ENCODE results near the gene ALOXE3. TPM values are rescaled to one million over a fixed set of nuclear protein-coding genes. Genes with fewer than 3 reads are reported as not detected.

Gene ALOXE3
- polyA plus RNA-seq, 1 experiment: 0.04 TPM

DNA sequence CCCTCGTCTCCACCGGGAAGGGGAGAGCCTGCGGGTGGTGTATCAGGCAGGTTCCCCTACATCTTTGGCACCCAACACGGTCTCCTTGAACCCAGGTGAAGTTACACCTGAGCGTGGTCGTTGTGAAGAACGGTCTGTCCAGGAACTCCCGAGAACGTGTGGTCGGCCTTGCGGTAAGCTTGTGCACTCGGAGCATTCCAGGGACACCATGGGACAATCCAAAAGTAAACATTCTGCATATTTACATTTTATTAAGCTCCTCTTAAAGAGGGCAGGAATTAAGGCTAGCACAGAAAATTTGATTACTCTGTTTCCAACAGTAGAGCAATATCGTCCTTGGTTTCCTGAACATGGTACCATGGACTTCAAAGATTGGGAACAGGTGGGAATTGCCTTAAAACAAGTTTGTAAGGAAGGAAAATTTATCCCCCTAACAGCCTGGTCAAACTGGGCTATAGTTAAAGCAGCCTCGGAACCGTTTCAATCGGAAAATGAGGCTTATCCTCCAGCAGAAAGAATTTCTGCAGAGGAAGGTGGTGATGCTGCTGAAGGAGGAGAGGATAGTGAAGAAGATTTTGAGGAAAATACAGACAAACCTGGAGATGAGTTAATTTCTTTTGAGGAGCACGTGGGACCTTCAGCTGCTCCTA, 61.2 kb downstream of the ALOXE3 start:
- no peak for DNase-seq (ENCODE audit: low read depth, low spot score)
- ChIA-PET POLR2A (interaction anchor here (1.0 kb wide), 1 partner anchor 144 kb away, joined by 4 read pairs; no protein-coding TSS in a partner anchor), CTCF (interaction anchor here (0.6 to 7.0 kb wide), 36 partner anchors 9 to 314 kb away, joined by 3 to 124 read pairs (median 5); partner anchors contain the start of genes CNTROB and RNF227)
- Histone ChIP-seq H3K27me3 (ENCODE audit: control insufficient read depth, insufficient read depth, low read length) (peaks cover 37% of the 10 kb centered on the region), H3K4me3 (ENCODE audit: low read depth, low read length) (no peak overlapping the region), H3K9me3 (ENCODE audit: control insufficient read depth, insufficient read depth, low read length) (no peaks in the 10 kb centered on the region), H3K27ac (ENCODE audit: low read depth, low read length) (no peak overlapping the region)
- TF ChIP-seq, protein P1, sequence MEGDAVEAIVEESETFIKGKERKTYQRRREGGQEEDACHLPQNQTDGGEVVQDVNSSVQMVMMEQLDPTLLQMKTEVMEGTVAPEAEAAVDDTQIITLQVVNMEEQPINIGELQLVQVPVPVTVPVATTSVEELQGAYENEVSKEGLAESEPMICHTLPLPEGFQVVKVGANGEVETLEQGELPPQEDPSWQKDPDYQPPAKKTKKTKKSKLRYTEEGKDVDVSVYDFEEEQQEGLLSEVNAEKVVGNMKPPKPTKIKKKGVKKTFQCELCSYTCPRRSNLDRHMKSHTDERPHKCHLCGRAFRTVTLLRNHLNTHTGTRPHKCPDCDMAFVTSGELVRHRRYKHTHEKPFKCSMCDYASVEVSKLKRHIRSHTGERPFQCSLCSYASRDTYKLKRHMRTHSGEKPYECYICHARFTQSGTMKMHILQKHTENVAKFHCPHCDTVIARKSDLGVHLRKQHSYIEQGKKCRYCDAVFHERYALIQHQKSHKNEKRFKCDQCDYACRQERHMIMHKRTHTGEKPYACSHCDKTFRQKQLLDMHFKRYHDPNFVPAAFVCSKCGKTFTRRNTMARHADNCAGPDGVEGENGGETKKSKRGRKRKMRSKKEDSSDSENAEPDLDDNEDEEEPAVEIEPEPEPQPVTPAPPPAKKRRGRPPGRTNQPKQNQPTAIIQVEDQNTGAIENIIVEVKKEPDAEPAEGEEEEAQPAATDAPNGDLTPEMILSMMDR (IDR thresholded peaks at IDR 0.05; ENCODE audit: low read depth, low read length): no peak

DNA sequence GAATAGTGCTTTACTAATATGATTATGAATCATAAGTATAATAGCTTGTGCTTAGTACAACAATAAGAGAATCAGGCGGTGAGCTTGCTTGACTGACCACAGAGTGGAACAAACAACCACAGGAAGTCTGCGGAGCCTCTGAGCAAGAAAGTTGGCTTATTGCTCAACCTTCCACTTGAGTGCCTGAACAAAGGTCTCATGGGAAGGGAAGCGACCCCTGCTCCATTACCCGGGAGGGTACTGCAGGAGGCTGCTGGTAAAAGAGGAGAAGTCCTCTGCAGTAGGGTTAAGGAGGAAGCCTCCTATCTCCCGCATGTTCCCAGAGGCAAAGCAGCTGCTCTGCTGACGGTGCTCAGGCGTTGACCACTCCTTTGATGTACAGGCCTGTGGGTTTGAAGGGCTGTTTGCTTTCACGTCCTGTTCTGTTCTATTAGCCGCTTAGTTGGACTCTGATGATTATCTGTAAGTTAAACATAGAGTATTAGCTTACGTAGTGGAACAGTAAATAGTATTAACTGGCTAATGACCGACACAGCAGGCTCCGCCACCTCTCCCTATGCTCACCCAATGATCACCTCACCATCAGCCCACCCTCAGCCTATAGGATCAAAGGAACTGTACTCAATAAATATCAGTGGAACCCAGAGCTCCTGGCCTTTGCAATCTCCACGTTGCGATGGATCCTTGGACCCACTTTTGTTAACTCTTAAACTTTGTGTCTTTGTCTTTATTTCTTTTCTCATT, 61.9 kb downstream of the ALOXE3 start:
- peak; percentile 16 for DNase-seq (ENCODE audit: low read depth, low spot score)
- TF ChIP-seq, protein P1 (IDR thresholded peaks at IDR 0.05; ENCODE audit: low read depth, low read length): no peak
- Histone ChIP-seq H3K27me3 (ENCODE audit: control insufficient read depth, insufficient read depth, low read length) (peaks cover 35% of the 10 kb centered on the region), H3K9me3 (ENCODE audit: control insufficient read depth, insufficient read depth, low read length) (no peaks in the 10 kb centered on the region), H3K27ac (ENCODE audit: low read depth, low read length) (no peak overlapping the region), H3K4me3 (ENCODE audit: low read depth, low read length) (no peak overlapping the region)
- CTCF ChIA-PET: interaction anchor here (0.6 to 7.0 kb wide), 22 partner anchors 9 to 234 kb away, joined by 3 to 124 read pairs (median 5); partner anchors contain the start of genes CNTROB and RNF227
- POLR2A ChIA-PET: interaction anchor here (1.0 kb wide), 1 partner anchor 143 kb away, joined by 4 read pairs; no protein-coding TSS in a partner anchor

DNA sequence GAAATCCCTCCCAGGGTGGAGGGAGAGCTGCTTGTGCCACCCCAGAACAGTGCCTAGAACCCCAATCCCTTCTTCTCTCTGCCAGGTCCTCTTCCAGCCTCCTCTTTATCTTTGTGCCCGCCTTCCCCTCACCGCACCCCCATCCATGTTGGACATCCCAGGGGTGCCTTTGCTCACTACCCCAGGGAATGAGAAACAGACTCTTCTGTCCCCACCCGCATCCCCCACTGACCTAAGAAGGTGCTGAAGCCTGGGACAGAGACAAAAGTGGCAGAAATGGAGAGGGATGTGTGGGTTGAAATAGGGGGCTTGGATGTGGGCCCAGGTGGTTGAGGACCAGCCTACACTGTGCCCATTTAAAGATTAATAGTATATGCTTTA, 62.5 kb downstream of the ALOXE3 start:
- Histone ChIP-seq H3K27me3 (ENCODE audit: control insufficient read depth, insufficient read depth, low read length) (peaks cover 30% of the 10 kb centered on the region), H3K4me3 (ENCODE audit: low read depth, low read length) (no peak overlapping the region), H3K27ac (ENCODE audit: low read depth, low read length) (no peak overlapping the region), H3K9me3 (ENCODE audit: control insufficient read depth, insufficient read depth, low read length) (no peaks in the 10 kb centered on the region)
- TF ChIP-seq, protein P1 (IDR thresholded peaks at IDR 0.05; ENCODE audit: low read depth, low read length): no peak
- ChIA-PET POLR2A (no interaction called here), CTCF (interaction anchor here (0.9 to 4.3 kb wide), 8 partner anchors 14 to 234 kb away, joined by 3 to 22 read pairs (median 4); no protein-coding TSS in a partner anchor)
- no peak for DNase-seq (ENCODE audit: low read depth, low spot score)

DNA sequence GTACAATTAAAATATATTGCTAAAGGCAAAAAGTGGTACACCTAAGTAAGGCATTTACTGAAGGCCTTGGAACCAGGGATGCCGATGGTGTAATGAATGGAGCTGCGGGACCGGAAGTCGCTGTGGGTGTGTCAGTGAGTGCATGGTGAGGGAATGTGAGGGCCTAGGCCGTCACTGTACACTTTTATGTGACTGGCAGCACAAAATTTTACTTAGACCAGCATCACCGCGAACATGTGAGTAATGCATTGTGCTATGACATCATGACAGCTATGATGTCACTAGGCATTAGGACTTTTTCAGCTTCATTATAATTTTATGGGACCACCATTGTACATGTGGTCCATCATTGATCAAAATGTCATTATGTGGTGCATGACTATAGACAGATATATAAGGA, 64.7 kb downstream of the ALOXE3 start:
- H3K4me3 ChIP-seq (ENCODE audit: low read depth, low read length): no peak overlapping the region
- no peak for DNase-seq (ENCODE audit: low read depth, low spot score)
- peaks cover 10% of the 10 kb centered on the region for H3K27me3 ChIP-seq (ENCODE audit: control insufficient read depth, insufficient read depth, low read length)
- TF ChIP-seq, protein P1 (IDR thresholded peaks at IDR 0.05; ENCODE audit: low read depth, low read length): no peak
- POLR2A ChIA-PET: interaction anchor here (0.6 kb wide), 1 partner anchor 68 kb away, joined by 5 read pairs; no protein-coding TSS in a partner anchor
- CTCF ChIA-PET: no interaction called here
- no peaks in the 10 kb centered on the region for H3K9me3 ChIP-seq (ENCODE audit: control insufficient read depth, insufficient read depth, low read length)
- no peak overlapping the region for H3K27ac ChIP-seq (ENCODE audit: low read depth, low read length)

All from AG04450 (cell line).